ENCODE data around the gene MBP. TPM values are rescaled to one million over a fixed set of nuclear protein-coding genes. Genes with fewer than 3 reads are reported as not detected.

The MBP gene
- total and polyA plus RNA-seq, 2 experiments from 2014 or later = 18.4 to 22.9 TPM

DNA sequence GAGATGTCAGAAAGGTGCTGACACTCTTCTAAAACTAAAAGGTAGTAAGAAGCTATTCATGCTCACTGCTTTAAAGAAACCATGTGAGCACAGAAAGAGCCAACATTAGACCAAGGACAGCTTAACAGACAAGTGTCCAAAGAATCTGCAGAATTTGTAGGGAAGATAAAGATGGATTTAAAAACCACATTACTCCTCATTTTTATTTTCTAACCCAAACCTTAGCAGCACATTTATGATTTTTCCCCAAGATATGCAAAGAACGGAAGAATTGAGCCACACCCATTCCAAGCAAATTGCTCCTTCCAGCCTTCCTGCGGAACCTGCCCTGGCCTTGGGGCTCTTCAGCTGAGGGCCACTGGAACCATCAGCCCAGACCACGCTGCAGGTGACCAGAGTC lies 26.9 kb downstream of the MBP start:
- H3K79me2 ChIP-seq (replicated peaks; ENCODE audit: insufficient read depth) = 0 out of 2 replicates have a peak, but pooled peaks cover 4% of the 10 kb centered on the region
- no peak overlapping the region for H2AFZ ChIP-seq
- H3K27me3 ChIP-seq (ENCODE audit: insufficient read depth) = no peaks in the 10 kb centered on the region
- H4K20me1 ChIP-seq (replicated peaks; ENCODE audit: insufficient read depth) = no peaks in the 10 kb centered on the region
- Mint-ChIP-seq H3K9me3 (no peaks in the 10 kb centered on the region), H3K36me3 (ENCODE audit: low read depth) (peaks cover 9% of the 10 kb centered on the region; the same call in 2 of the 3 replicates), H3K27ac (no peak overlapping the region), H3K4me3 (no peak overlapping the region), H3K27me3 (ENCODE audit: insufficient read depth, low read depth, poor library complexity) (peaks cover 8% of the 10 kb centered on the region), H3K4me1 (peaks cover 33% of the 10 kb centered on the region)
- peaks cover 15% of the 10 kb centered on the region; the same call in 1 of the 2 replicates for H3K4me1 ChIP-seq (ENCODE audit: insufficient read depth)
- no peak overlapping the region for H3K4me2 ChIP-seq
- DNase-seq (ENCODE audit: low spot score) = no peak
- no peak overlapping the region for H3K27ac ChIP-seq (ENCODE audit: low read depth)
- no peaks in the 10 kb centered on the region for H3K36me3 ChIP-seq (ENCODE audit: insufficient read depth)
- no peak for ATAC-seq
- no peak overlapping the region for H3K4me3 ChIP-seq
- 0 out of 2 replicates have a peak, but pooled peaks cover 2% of the 10 kb centered on the region for H3K9me2 ChIP-seq (ENCODE audit: insufficient read depth)
- TF ChIP-seq EZH2phosphoT487 (IDR thresholded peaks at IDR 0.05; ENCODE audit: unreplicated experiment) (no peak), NANOG (IDR thresholded peaks at IDR 0.05; ENCODE audit: borderline replicate concordance) (no peak), JUNB (IDR thresholded peaks at IDR 0.05; ENCODE audit: unreplicated experiment) (no peak)
- TF ChIP-seq, protein P1, sequence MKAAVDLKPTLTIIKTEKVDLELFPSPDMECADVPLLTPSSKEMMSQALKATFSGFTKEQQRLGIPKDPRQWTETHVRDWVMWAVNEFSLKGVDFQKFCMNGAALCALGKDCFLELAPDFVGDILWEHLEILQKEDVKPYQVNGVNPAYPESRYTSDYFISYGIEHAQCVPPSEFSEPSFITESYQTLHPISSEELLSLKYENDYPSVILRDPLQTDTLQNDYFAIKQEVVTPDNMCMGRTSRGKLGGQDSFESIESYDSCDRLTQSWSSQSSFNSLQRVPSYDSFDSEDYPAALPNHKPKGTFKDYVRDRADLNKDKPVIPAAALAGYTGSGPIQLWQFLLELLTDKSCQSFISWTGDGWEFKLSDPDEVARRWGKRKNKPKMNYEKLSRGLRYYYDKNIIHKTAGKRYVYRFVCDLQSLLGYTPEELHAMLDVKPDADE (IDR thresholded peaks at IDR 0.05) = no peak
- H3F3A ChIP-seq (replicated peaks; ENCODE audit: low read depth) = 0 out of 2 replicates have a peak, but pooled peaks cover 6% of the 10 kb centered on the region

DNA sequence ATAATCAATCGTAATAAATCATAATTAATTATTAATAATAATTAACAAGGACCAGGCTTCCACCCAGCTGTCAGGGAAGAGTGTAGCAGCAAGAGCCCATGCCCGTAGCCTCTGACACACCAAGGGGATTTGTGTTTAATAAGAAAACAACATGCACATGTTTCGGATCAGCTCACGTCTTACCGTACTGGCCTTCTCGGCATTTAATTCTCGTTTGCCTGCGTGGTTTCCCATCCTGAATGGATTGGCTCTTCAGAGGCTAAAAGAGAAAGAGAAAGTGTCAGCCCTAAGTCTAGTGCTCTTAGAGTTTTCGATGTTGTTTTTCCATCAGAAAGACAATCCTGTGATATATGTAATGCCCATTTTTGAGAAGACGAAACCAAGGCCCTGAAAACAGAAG lies 27.6 kb downstream of the MBP start:
- no peak for TF ChIP-seq CREB1 (CRISPR knock-in tag; IDR thresholded peaks at IDR 0.05; ENCODE audit: low read depth)
- no peak for TF ChIP-seq REST (IDR thresholded peaks at IDR 0.05; ENCODE audit: unreplicated experiment)
- TF ChIP-seq NANOG (IDR thresholded peaks at IDR 0.05; ENCODE audit: borderline replicate concordance) = no peak
- no peak for TF ChIP-seq ZNF114 (CRISPR knock-in tag; IDR thresholded peaks at IDR 0.05)
- TF ChIP-seq, protein P1 (IDR thresholded peaks at IDR 0.05) = no peak
- no peak for TF ChIP-seq EZH2 (IDR thresholded peaks at IDR 0.05; ENCODE audit: low read depth, unreplicated experiment)
- no peak for TF ChIP-seq JUNB (IDR thresholded peaks at IDR 0.05; ENCODE audit: unreplicated experiment)
- no peak for TF ChIP-seq CTCF (conservative IDR thresholded peaks at IDR 0.05; ENCODE audit: low read depth in 2 of 2)
- no peak for TF ChIP-seq POLR2AphosphoS5 (IDR thresholded peaks at IDR 0.05; ENCODE audit: low read depth)
- no peak for TF ChIP-seq ZNF331 (CRISPR knock-in tag; IDR thresholded peaks at IDR 0.05; ENCODE audit: low read depth)
- Mint-ChIP-seq H3K36me3 (ENCODE audit: low read depth) (peaks cover 11% of the 10 kb centered on the region; the same call in 2 of the 3 replicates), H3K9me3 (no peaks in the 10 kb centered on the region), H3K4me1 (peaks cover 32% of the 10 kb centered on the region), H3K27ac (no peak overlapping the region), H3K27me3 (ENCODE audit: insufficient read depth, low read depth, poor library complexity) (peaks cover 6% of the 10 kb centered on the region), H3K4me3 (no peak overlapping the region)
- Histone ChIP-seq H3K4me2 (no peak overlapping the region), H3K4me3 (no peak overlapping the region), H3K9me2 (ENCODE audit: insufficient read depth) (0 out of 2 replicates have a peak, but pooled peaks cover 2% of the 10 kb centered on the region), H3K36me3 (ENCODE audit: insufficient read depth) (no peaks in the 10 kb centered on the region), H3K4me1 (ENCODE audit: insufficient read depth) (peaks cover 15% of the 10 kb centered on the region; the same call in 1 of the 2 replicates), H3F3A (replicated peaks; ENCODE audit: low read depth) (0 out of 2 replicates have a peak, but pooled peaks cover 6% of the 10 kb centered on the region), H4K20me1 (replicated peaks; ENCODE audit: insufficient read depth) (no peaks in the 10 kb centered on the region), H3K79me2 (replicated peaks; ENCODE audit: insufficient read depth) (0 out of 2 replicates have a peak, but pooled peaks cover 2% of the 10 kb centered on the region), H2AFZ (no peak overlapping the region), H3K27me3 (ENCODE audit: insufficient read depth) (no peaks in the 10 kb centered on the region), H3K27ac (ENCODE audit: low read depth) (no peak overlapping the region)
- DNase-seq (ENCODE audit: low spot score) = no peak
- no peak for ATAC-seq

Measured in GM23338 (cell line).